Small intestine (tissue), 7 donors: ENCODE data around the gene WDR7. TPM values are rescaled to one million over a fixed set of nuclear protein-coding genes. Genes with fewer than 3 reads are reported as not detected.
A peak's percentile ranks its signal among the peaks of the same experiment; 100 is the strongest.

Experiments used
- DNase-seq, 2 donors: peaks; one replicate each; pipeline versions ENCODE4 v3.0.0 to v3.0.0-alpha.2; 2013
- FAIRE-seq: peaks from 2 replicates; lab custom pipeline; 2012; peaks lifted over from hg19 to GRCh38; lab: Jason Lieb, UNC
- H3K27ac ChIP-seq, 3 donors: one replicate each; pipeline ENCODE4 v1.5.1; 2013; ENCODE audit warnings: low read length in 2 of 3, mild to moderate bottlenecking in 2 of 3, control low read depth in 1 of 3, inconsistent platforms in 1 of 3, low read depth in 1 of 3, moderate library complexity in 1 of 3
- H3K27me3 ChIP-seq, 3 donors: one replicate each; pipeline ENCODE4 v1.6.1; 2013; ENCODE audit warnings: low read length in 3 of 3, inconsistent platforms in 1 of 3; ENCODE audit not compliant: control insufficient read depth in 3 of 3, insufficient read depth in 3 of 3
- H3K36me3 ChIP-seq, 3 donors: one replicate each; pipeline ENCODE4 v1.6.1; 2013; ENCODE audit warnings: low read length in 3 of 3, inconsistent platforms in 1 of 3, low read depth in 1 of 3, mild to moderate bottlenecking in 1 of 3, moderate library complexity in 1 of 3; ENCODE audit not compliant: control insufficient read depth in 3 of 3, insufficient read depth in 2 of 3
- H3K4me1 ChIP-seq, 3 donors: one replicate each; pipeline ENCODE4 v1.6.1; 2013; ENCODE audit warnings: low read length in 2 of 3, inconsistent platforms in 1 of 3, low read depth in 1 of 3, mild to moderate bottlenecking in 1 of 3, moderate library complexity in 1 of 3; ENCODE audit not compliant: control insufficient read depth in 3 of 3, insufficient read depth in 2 of 3
- H3K4me3 ChIP-seq, 3 donors: one replicate each; pipeline ENCODE4 v1.5.1; 2013; ENCODE audit warnings: low read length in 3 of 3, control low read depth in 1 of 3, inconsistent platforms in 1 of 3, low read depth in 1 of 3, mild to moderate bottlenecking in 1 of 3, moderate library complexity in 1 of 3
- H3K9me3 ChIP-seq, 2 donors: one replicate each; pipeline ENCODE4 v1.6.1; 2013; ENCODE audit warnings: low read depth in 1 of 2, low read length in 1 of 2; ENCODE audit not compliant: control insufficient read depth in 2 of 2, insufficient read depth in 1 of 2
- WGBS, 3 donors: extraction: QIAGEN DNeasy Blood & Tissue Kit; methylation state at CpG; one replicate each; pipeline ENCODE4 v1.1.7; 2013; 5-methylcytosine and 5-hydroxymethylcytosine counted together
- polyA plus RNA-seq, 4 donors: library from polyadenylated mRNA; stranded (reverse) in 3 of 4; unstranded in 1 of 4; fragments of 200-250 nt in 3 of 4; fragments of 120-200 nt in 1 of 4; gene quantifications; one replicate each; pipeline versions ENCODE4 v1.2.1 to v1.2.3, GENCODE V29; 2013
- donor health status: healthy with polysubstance abuse.
- donor health status: control.
- donor health status: control.
- donor health status: Bipolar disorder and iron deficiency.
- donor health status: healthy.

Gene WDR7
- polyA plus RNA-seq, 4 donors, result 3.1 to 7.8 (median 4.9) TPM

DNA sequence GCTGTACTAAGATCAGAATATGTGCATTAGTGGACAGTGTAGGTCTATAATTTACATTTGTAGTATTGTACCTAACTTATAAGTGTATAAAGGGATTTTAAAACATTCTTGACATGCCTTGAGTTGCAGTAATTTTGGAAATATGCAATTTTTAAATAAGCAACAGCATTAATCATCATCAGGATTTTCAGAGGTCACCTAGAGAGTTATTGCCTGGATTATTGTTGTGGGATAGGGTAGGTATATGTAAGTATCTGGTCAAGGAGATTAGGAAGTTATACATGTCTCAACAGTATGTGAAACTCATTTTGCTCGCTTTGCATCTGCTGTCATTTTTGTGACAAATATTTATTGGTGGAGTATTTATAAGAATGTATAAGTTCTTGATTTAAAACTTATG lies 184.2 kb downstream of the WDR7 start:
- peak; percentile 26 for FAIRE-seq
- Histone ChIP-seq H3K4me3 (no peak overlapping the region), H3K27me3 (no peaks in the 10 kb centered on the region), H3K36me3 (peaks cover 0 to 11% (median 0%) of the 10 kb centered on the region in 3 donors), H3K27ac (no peak overlapping the region), H3K9me3 (no peaks in the 10 kb centered on the region), H3K4me1 (no peaks in the 10 kb centered on the region)
- DNase-seq, result no peak
- WGBS, 3 donors, result 65 to 94% (median 90%) methylated on average over 1 of the region's 1 CpG

DNA sequence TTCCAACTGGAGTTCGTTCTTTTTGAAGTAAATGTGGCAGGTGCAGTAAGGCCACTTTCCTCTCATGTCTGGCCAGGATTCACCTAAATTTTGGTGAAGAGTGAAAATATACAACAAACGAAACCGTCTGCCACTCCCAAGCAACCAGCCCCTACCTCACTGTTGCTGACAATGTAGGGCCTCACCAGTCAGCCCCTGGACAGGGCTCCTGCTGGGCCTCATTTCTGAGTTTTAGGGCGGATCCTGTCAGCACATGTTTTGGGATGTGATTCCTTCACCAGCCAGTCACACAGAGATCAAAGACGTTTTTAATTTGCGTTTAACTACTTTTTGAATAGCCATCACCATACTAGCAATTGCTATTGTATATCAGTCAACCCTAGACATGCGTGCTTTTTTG lies 185.0 kb downstream of the WDR7 start:
- Histone ChIP-seq H3K4me1 (no peaks in the 10 kb centered on the region), H3K9me3 (no peaks in the 10 kb centered on the region), H3K4me3 (no peak overlapping the region), H3K27me3 (no peaks in the 10 kb centered on the region), H3K27ac (no peak overlapping the region), H3K36me3 (peaks cover 0 to 11% (median 0%) of the 10 kb centered on the region in 3 donors)
- 89 to 96% (median 93%) methylated on average over 7 of the region's 7 CpGs for WGBS, 3 donors
- FAIRE-seq (no peak), DNase-seq (no peak)

DNA sequence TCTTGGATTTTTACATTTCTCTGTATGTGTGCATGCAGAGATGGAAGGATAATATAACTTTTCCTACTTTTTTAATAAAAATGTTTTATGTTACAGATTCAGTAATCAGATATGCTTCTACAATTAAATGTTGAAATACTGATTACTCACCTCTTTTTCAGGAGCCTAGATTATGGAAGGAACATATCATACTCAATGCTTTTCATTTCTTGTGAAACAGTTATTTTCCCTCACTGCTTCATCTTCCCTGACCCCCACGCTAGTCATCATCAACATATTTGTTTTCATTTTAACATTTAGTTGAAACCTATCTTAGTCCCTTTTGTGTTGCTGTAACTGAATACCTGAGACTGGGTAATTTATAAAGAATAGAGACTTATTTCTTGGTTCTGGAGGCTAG lies 190.7 kb downstream of the WDR7 start:
- Histone ChIP-seq H3K27me3 (no peaks in the 10 kb centered on the region), H3K27ac (no peak overlapping the region), H3K9me3 (no peaks in the 10 kb centered on the region), H3K4me1 (no peaks in the 10 kb centered on the region), H3K4me3 (no peak overlapping the region), H3K36me3 (peaks cover 0 to 2% (median 0%) of the 10 kb centered on the region in 3 donors)
- WGBS, 3 donors, result 93 to 100% (median 95%) methylated on average over 1 of the region's 1 CpG
- FAIRE-seq (no peak), DNase-seq (no peak)

DNA sequence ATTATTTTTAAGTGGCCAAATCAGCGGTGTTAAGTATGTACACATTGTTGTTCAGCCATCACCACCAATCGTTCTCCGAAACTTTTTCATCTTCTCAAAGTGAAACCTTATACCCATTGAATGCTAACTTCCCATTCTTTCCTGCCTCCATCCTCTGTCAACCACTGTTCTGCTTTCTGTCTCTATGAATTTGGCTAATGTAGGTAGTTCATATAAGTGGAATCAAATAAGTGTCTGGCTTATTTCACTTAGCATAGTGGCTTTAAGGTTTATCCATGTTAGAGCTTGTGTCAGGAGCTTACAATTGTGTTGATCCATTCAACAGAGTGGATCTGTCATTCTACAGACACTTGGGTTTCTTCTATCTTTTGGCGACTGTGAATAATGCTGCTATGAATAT lies 192.1 kb downstream of the WDR7 start:
- Histone ChIP-seq H3K4me1 (no peaks in the 10 kb centered on the region), H3K9me3 (peaks cover 0 to 10% of the 10 kb centered on the region in 2 donors), H3K27ac (no peak overlapping the region), H3K27me3 (no peaks in the 10 kb centered on the region), H3K4me3 (no peak overlapping the region), H3K36me3 (peaks cover 0 to 2% (median 0%) of the 10 kb centered on the region in 3 donors)
- 97 to 98% (median 98%) methylated on average over 4 of the region's 4 CpGs for WGBS, 3 donors
- DNase-seq (no peak), FAIRE-seq (no peak)

GRCh38 chr18:56844556-56844955 lies 193.4 kb downstream of the WDR7 start:
- Histone ChIP-seq H3K4me1 (no peaks in the 10 kb centered on the region), H3K9me3 (peaks cover 0 to 10% of the 10 kb centered on the region in 2 donors), H3K36me3 (peaks cover 0 to 2% (median 0%) of the 10 kb centered on the region in 3 donors), H3K27ac (no peak overlapping the region), H3K27me3 (no peaks in the 10 kb centered on the region), H3K4me3 (no peak overlapping the region)
- WGBS, 3 donors, result 85 to 100% (median 97%) methylated on average over 1 of the region's 1 CpG
- DNase-seq (peak in 1 of 2 donors; percentile 7), FAIRE-seq (peak; percentile 41)

GRCh38 chr18:56851774-56852173 lies 200.6 kb downstream of the WDR7 start:
- no peak for DNase-seq
- Histone ChIP-seq H3K4me1 (no peaks in the 10 kb centered on the region), H3K36me3 (peaks cover 0 to 3% (median 0%) of the 10 kb centered on the region in 3 donors), H3K27ac (no peak overlapping the region), H3K27me3 (no peaks in the 10 kb centered on the region), H3K9me3 (peaks cover 0 to 10% of the 10 kb centered on the region in 2 donors), H3K4me3 (no peak overlapping the region)
- WGBS, 3 donors, result 17 to 33% (median 30%) methylated on average over 1 of the region's 1 CpG
- FAIRE-seq, result no peak

- 79 to 93% (median 92%) methylated on average over 5 of the region's 5 CpGs for WGBS, 3 donors
- Histone ChIP-seq H3K36me3 (peaks cover 0 to 3% (median 0%) of the 10 kb centered on the region in 3 donors), H3K27me3 (no peaks in the 10 kb centered on the region), H3K4me1 (no peaks in the 10 kb centered on the region), H3K9me3 (no peaks in the 10 kb centered on the region), H3K4me3 (no peak overlapping the region), H3K27ac (no peak overlapping the region)
- FAIRE-seq (no peak), DNase-seq (no peak)
Measured at GRCh38 chr18:56853961-56854360, 202.8 kb downstream of the WDR7 start.

DNA sequence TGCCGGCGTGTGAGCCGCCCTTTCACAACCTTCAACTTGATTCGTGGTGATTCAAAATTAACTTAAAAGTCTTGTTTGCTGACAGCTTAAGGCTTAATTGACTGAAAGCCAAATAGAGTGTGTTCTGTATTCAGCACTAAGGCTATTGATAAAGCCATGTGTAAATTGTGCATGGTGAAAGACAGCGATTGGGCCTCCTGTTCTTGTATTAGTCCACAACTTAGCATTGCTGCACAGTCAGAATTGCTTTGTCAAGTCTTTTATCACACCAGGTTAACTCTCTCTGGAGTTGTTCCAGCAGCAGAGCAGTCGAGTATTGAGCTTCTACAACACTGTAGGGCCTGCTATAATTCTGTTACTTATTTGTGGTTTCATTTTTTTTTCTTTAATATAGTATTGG lies 210.1 kb downstream of the WDR7 start:
- Histone ChIP-seq H3K9me3 (no peaks in the 10 kb centered on the region), H3K36me3 (no peaks in the 10 kb centered on the region), H3K4me1 (no peaks in the 10 kb centered on the region), H3K27me3 (no peaks in the 10 kb centered on the region), H3K27ac (no peak overlapping the region), H3K4me3 (no peak overlapping the region)
- 12 to 59% (median 45%) methylated on average over 6 of the region's 6 CpGs for WGBS, 3 donors
- FAIRE-seq (no peak), DNase-seq (peak; percentile 58 to 75)

GRCh38 chr18:56869189-56869777 lies 218.1 kb downstream of the WDR7 start:
- FAIRE-seq, result no peak
- H3K27me3 ChIP-seq, result no peaks in the 10 kb centered on the region
- H3K36me3 ChIP-seq, result no peaks in the 10 kb centered on the region
- H3K4me3 ChIP-seq, result no peak overlapping the region
- DNase-seq, result peak; percentile 61 to 69
- peaks cover 0 to 8% (median 0%) of the 10 kb centered on the region in 3 donors for H3K4me1 ChIP-seq
- no peak overlapping the region for H3K27ac ChIP-seq
- no peaks in the 10 kb centered on the region for H3K9me3 ChIP-seq
- WGBS, 3 donors, result 38 to 43% (median 42%) methylated on average over 2 of the region's 2 CpGs
